Measurements from ENCODE around the gene RAP1A.

GRCh38 chr1:111745675-111746613, 126.4 kb downstream of the RAP1A start:
- TF ChIP-seq CTCF (IDR thresholded peaks at IDR 0.05) (no peak), POLR2AphosphoS5 (IDR thresholded peaks at IDR 0.05) (no peak), POLR2A (IDR thresholded peaks at IDR 0.05) (no peak)

Measured in prostate gland (tissue), 2 donors.